PC-3 (cell line): Measurements from ENCODE around the gene PFKFB2. TPM values are rescaled to one million over a fixed set of nuclear protein-coding genes. Genes with fewer than 3 reads are reported as not detected.

ENCODE experiments used
- ATAC-seq: fragments of 200-7000 bp; cut with Tn5 transposase; 2 replicates; pipeline ENCODE4 v1.9.1; 2020; ENCODE audit warnings: mild to moderate bottlenecking, moderate library complexity
- BruUV-seq: library from RNA; stranded (reverse); fragments of 400-500 nt; replicated peaks from 2 replicates; lab custom pipeline; 2021; lab: Mats Ljungman, UMichigan
- CTCF ChIA-PET: fragments of 300-600 bp; sonication (Branson Sonifier 250); formaldehyde crosslinking; loops from one replicate; lab custom pipeline; 2022; ENCODE audit warnings: antibody characterized with exemption; lab: Charles Lee
- POLR2A ChIA-PET: fragments of 300-600 bp; sonication (Branson Sonifier 250); formaldehyde crosslinking; loops from one replicate; lab custom pipeline; 2022; ENCODE audit warnings: antibody characterized with exemption; ENCODE audit not compliant: unreplicated experiment; lab: Charles Lee
- DNase-seq: peaks from one replicate; pipeline ENCODE4 v3.0.0-alpha.2; 2015
- H2AFZ ChIP-seq: fragments of 300-600 bp; sonication (generic); 2 replicates; pipeline ENCODE4 v1.6.0; 2016; ENCODE audit warnings: antibody characterized with exemption, low read length
- H3F3A ChIP-seq: fragments of 300-600 bp; sonication (generic); one replicate; pipeline ENCODE4 v1.6.0; 2017; ENCODE audit warnings: antibody characterized with exemption, low read length, control low read depth, mild to moderate bottlenecking; ENCODE audit not compliant: unreplicated experiment
- H3K27ac ChIP-seq: fragments of 300-600 bp; sonication (generic); 2 replicates; pipeline ENCODE4 v1.5.1; 2016; ENCODE audit warnings: mild to moderate bottlenecking, low read length
- H3K27me3 ChIP-seq: fragments of 300-600 bp; sonication (generic); 2 replicates; pipeline ENCODE4 v1.6.1; 2016; ENCODE audit warnings: low read length, mixed read lengths
- H3K36me3 ChIP-seq: fragments of 300-600 bp; sonication (generic); 2 replicates; pipeline ENCODE4 v1.6.1; 2016; ENCODE audit warnings: low read depth, mixed run types, low read length, mixed read lengths
- H3K4me1 ChIP-seq: fragments of 300-600 bp; sonication (generic); 2 replicates; pipeline ENCODE4 v1.5.1; 2016; ENCODE audit warnings: low read length; ENCODE audit not compliant: insufficient read depth
- H3K4me2 ChIP-seq: fragments of 300-600 bp; sonication (generic); 2 replicates; pipeline ENCODE4 v1.6.0; 2016; ENCODE audit warnings: low read length
- H3K4me3 ChIP-seq: fragments of 300-600 bp; sonication (generic); 2 replicates; pipeline ENCODE4 v1.5.1; 2016; ENCODE audit warnings: mild to moderate bottlenecking, low read length, mixed read lengths
- H3K79me2 ChIP-seq: fragments of 300-600 bp; sonication (generic); 2 replicates; pipeline ENCODE4 v1.6.1; 2017; ENCODE audit warnings: low read length, mixed read lengths
- H3K9ac ChIP-seq: fragments of 300-600 bp; sonication (generic); 2 replicates; pipeline ENCODE4 v1.6.0; 2016; ENCODE audit warnings: mild to moderate bottlenecking, low read length
- H3K9me2 ChIP-seq: fragments of 300-600 bp; sonication (generic); replicated peaks from 2 replicates; pipeline ENCODE4 v1.6.1; 2016; ENCODE audit warnings: mixed run types, low read length, mixed read lengths
- H3K9me3 ChIP-seq: fragments of 300-600 bp; sonication (generic); 2 replicates; pipeline ENCODE4 v1.6.1; 2016; ENCODE audit warnings: low read length, mixed read lengths
- H4K20me1 ChIP-seq: fragments of 300-600 bp; sonication (generic); 2 replicates; pipeline ENCODE4 v1.6.1; 2016; ENCODE audit warnings: low read length, mixed read lengths
- CTCF ChIP-seq: fragments of 300-600 bp; sonication (generic); conservative IDR thresholded peaks from 2 replicates; pipeline ENCODE4 v1.5.1; 2017; ENCODE audit warnings: antibody characterized with exemption, low read depth, mild to moderate bottlenecking, low read length
- EZH2 ChIP-seq: fragments of 300-600 bp; sonication (generic); IDR thresholded peaks from one replicate; pipeline ENCODE4 v1.6.1; 2017; ENCODE audit warnings: antibody characterized with exemption, mild to moderate bottlenecking, low read length; ENCODE audit not compliant: unreplicated experiment
- EZH2phosphoT487 ChIP-seq: fragments of 300-600 bp; sonication (generic); IDR thresholded peaks from 2 replicates; pipeline ENCODE4 v1.6.1; 2018; ENCODE audit warnings: mild to moderate bottlenecking, antibody characterized with exemption, low read length, borderline replicate concordance
- intact Hi-C: fragments of 100-400 bp; cut with micrococcal nuclease; formaldehyde crosslinking; loops from 2 replicates; pipeline ENCODE4 v1.9.0; 2023
- total RNA-seq: library from RNA; depleted of rRNA; stranded (reverse); fragments of >200 nt; gene quantifications from 2 replicates; pipeline ENCODE4 v1.2.3, GENCODE V29; 2014

PFKFB2 gene
- total RNA-seq, 1 experiment from 2014 or later, result 48.6 TPM

DNA sequence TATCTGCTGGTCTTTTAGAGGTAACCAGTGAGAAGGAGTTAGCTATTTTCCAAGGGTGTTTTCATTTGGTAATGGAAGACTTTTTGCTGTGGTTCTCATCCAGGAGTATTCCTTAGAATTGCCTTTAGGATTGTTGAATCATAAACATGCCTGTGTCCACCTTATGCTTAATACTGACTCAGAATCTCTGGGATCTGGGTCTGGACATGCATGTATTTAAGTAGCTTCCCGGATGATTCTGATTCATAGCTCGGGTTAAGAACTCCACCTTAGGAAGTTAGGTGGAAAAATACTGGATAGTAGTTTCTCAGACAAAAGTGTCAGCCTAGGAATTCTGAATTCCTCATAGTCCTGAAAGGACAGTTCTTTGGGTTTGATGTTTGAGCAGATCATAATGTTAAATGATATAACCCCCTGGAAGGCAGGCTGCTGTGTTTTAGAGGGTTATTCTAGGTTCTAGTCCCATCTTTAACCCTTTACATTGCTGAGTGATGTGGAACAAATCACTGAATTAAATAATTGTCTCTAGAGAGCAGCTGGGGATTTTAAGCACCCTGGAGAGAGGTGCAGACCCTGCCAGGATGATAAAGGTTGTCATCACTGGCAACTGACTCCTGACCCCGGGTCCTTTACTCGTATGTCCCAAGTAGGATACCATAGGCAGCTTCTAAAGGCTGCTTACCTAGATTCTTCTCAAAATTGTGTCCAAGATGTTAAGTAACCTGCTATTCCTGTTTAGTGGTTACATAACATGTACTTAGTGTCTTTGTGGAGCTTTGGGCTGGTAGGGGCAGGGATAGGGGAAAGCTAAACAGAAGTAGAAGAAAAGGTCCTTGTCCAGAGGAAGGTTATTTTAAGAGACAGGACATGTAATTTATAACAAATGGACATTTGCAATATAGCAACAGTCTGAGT lies 21.1 kb downstream of the PFKFB2 start:
- Histone ChIP-seq H3K9me2 (no peaks in the 10 kb centered on the region), H3F3A (peaks cover 6% of the 10 kb centered on the region), H3K36me3 (peaks cover 57% of the 10 kb centered on the region), H3K9ac (no peak overlapping the region), H3K79me2 (no peaks in the 10 kb centered on the region), H3K27me3 (no peaks in the 10 kb centered on the region), H3K9me3 (no peaks in the 10 kb centered on the region), H3K4me3 (no peak overlapping the region), H2AFZ (no peak overlapping the region), H3K4me2 (0 out of 2 replicates have a peak overlapping the region, but pooled peaks have one; percentile 1), H3K27ac (peak overlapping the region; percentile 42), H4K20me1 (no peaks in the 10 kb centered on the region), H3K4me1 (peaks cover 21% of the 10 kb centered on the region)
- no TSS peak for BruUV-seq
- ChIA-PET CTCF (interaction anchor here (0.8 kb wide), 1 partner anchor 162 kb away, joined by 4 read pairs; no protein-coding TSS in a partner anchor), POLR2A (interaction anchor here (0.5 to 1.6 kb wide), 6 partner anchors 21 to 268 kb away, joined by 3 to 8 read pairs (median 3); partner anchors contain the start of genes C1orf116 and PFKFB2)
- no peak for TF ChIP-seq EZH2phosphoT487
- TF ChIP-seq EZH2, result no peak
- no peak for TF ChIP-seq CTCF
- peak; percentile 90 for DNase-seq
- intact Hi-C loops, result no loop called here
- ATAC-seq, result peak; percentile 86

GRCh38 chr1:207076181-207076955 lies 23.3 kb downstream of the PFKFB2 start:
- no peak for DNase-seq
- no TSS peak for BruUV-seq
- H3K4me1 ChIP-seq, result peaks cover 37% of the 10 kb centered on the region
- no peaks in the 10 kb centered on the region for H3K79me2 ChIP-seq
- H4K20me1 ChIP-seq, result no peaks in the 10 kb centered on the region
- no peak overlapping the region for H3K4me2 ChIP-seq
- H3K27ac ChIP-seq, result no peak overlapping the region
- intact Hi-C loops, result loop anchor here (5.0 kb wide), 2 partner anchors 209 to 349 kb away; partner anchors contain the start of gene IL20
- H3K9me2 ChIP-seq, result no peaks in the 10 kb centered on the region
- peaks cover 6% of the 10 kb centered on the region for H3F3A ChIP-seq
- no peak overlapping the region for H3K9ac ChIP-seq
- ChIA-PET CTCF (interaction anchor here (0.6 to 1.4 kb wide), 4 partner anchors 49 to 240 kb away, joined by 4 to 6 read pairs (median 4); no protein-coding TSS in a partner anchor), POLR2A (interaction anchor here (0.6 to 0.7 kb wide), 3 partner anchors 27 to 45 kb away, joined by 6 to 10 read pairs (median 9); no protein-coding TSS in a partner anchor)
- no peak for ATAC-seq
- peaks cover 36% of the 10 kb centered on the region; the same call in 1 of the 2 replicates for H3K36me3 ChIP-seq
- H3K4me3 ChIP-seq, result no peak overlapping the region
- TF ChIP-seq EZH2 (no peak), CTCF (no peak)
- H2AFZ ChIP-seq, result no peak overlapping the region
- H3K9me3 ChIP-seq, result no peaks in the 10 kb centered on the region
- no peaks in the 10 kb centered on the region for H3K27me3 ChIP-seq
